GM13977 (cell line): Measurements from ENCODE around the gene PLAAT4.
"Not testable (repeated sequence)": the region's sequence is repeated elsewhere in the genome, so short reads cannot be mapped to it uniquely, and the experiment has no call there.

Experiments
- DNase-seq: peaks from one replicate; pipeline ENCODE4 v3.0.0; 2012; ENCODE audit warnings: low spot score
- in situ Hi-C: fragments of 300-500 bp; cut with MboI; formaldehyde crosslinking; loops from one replicate; pipeline ENCODE4 v1.12.0; 2022; ENCODE audit warnings: low sequenced_read_pairs, low pct_unique_long_range_greater_than_20kb, mixed read lengths, inconsistent platforms; ENCODE audit not compliant: unreplicated experiment
- TF ChIP-seq, protein P1 (sequence below): IDR thresholded peaks from 2 replicates; pipeline ENCODE4 v1.5.1; 2012; ENCODE audit warnings: mild to moderate bottlenecking, control low read depth; ENCODE audit not compliant: insufficient read depth; ENCODE audit errors: extremely low read depth, missing control alignments

Gene PLAAT4

DNA sequence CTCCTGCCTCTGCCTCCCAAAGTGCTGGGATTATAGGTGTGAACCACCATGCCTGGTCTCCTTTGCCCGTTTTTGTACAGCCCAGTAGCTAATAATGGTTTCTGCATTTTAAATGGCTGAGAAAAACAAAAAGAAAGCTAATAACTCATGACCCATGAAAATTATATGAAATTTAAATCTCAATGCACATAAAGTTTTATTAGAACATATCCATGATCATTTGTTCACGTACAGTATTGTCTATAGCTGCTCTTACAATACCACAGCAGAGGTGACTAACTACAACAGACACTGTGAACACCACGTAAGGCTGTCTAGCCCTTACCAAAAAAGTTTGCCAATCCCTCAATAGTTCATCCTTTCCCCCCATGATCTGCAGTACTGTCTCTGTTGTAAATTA, 33.0 kb downstream of the PLAAT4 start:
- TF ChIP-seq, protein P1, sequence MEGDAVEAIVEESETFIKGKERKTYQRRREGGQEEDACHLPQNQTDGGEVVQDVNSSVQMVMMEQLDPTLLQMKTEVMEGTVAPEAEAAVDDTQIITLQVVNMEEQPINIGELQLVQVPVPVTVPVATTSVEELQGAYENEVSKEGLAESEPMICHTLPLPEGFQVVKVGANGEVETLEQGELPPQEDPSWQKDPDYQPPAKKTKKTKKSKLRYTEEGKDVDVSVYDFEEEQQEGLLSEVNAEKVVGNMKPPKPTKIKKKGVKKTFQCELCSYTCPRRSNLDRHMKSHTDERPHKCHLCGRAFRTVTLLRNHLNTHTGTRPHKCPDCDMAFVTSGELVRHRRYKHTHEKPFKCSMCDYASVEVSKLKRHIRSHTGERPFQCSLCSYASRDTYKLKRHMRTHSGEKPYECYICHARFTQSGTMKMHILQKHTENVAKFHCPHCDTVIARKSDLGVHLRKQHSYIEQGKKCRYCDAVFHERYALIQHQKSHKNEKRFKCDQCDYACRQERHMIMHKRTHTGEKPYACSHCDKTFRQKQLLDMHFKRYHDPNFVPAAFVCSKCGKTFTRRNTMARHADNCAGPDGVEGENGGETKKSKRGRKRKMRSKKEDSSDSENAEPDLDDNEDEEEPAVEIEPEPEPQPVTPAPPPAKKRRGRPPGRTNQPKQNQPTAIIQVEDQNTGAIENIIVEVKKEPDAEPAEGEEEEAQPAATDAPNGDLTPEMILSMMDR: no peak
- in situ Hi-C loops: no loop called here
- DNase-seq: no peak

DNA sequence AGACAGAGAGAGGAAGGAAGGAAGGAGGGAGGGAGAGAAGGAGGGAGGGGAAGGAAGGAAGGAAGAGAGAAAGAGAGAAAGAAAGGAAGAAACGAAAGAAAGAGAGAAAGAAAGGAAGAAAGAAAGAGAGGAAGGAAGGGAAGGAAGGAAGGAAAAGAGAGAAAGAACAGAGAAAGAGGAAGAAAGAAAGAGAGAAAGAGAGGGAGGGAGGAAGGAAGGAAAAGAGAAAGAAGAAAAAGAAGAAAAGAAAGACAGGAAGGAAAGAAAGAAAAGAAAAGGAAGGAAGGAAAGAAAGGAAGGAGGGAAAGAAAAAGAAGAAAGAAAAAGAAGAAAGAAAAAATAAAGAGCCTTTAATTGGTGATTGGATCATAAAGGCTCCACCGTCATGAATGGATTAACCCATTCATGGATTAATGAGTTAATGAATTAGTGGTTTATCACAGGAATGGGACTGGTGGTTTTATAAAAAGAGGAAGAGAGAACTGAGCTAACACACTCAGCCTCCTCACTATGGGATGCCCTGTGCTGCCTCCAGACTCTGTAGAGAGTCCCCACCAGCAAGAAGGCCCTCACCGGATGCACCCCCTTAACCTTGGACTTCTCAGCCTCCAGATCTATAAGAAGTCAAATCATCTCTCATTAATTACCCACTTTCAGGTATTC, 35.5 kb downstream of the PLAAT4 start:
- TF ChIP-seq, protein P1: no peak
- DNase-seq: no peak
- in situ Hi-C loops: no loop called here

DNA sequence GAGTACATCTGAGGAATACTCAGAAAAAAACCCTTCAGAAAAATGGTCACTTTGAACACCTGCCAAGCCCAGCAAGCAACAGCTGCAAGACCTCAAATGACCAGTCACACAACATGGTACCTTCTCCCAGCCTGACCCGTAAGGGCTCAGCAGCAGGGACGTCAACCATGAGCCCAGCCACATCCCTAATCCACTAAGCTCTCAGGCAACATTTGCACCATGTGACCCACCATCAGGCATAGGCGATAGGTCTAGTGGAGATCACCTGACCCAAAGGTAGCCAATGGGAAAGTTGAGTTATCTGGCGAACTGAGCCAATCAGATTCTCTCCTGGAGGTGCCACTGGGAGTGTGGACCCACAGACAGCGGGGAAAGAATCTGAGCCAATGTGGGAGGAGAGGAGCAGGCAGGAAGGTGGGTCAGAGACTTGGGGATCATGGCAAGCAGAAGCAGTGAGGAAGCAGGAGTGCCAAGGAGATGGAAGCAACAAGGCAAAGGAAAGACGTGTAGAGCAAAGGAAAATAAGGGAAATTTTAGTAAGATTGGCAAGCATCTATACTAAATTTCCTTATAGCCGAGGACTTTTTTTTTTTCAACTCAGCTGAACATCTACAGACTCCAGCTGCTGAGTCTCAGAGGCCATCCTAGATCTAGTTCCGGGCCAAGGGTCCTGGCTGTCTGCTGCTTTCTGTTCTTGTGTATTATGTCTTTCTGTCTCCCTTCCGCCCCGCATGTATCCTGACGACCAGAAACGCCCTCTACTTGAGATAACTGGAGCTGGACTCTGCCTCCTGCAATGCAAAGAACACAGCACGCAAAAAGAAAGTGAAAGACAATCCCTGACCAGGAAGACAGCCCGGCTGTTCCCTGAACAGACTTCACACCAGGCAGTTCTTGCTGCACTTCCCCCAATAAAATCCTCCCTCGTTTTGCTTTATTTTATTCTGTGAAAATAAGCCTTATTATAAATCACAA, 37.6 kb downstream of the PLAAT4 start:
- TF ChIP-seq, protein P1: peak; percentile 25
- in situ Hi-C loops: no loop called here
- DNase-seq: no peak

DNA sequence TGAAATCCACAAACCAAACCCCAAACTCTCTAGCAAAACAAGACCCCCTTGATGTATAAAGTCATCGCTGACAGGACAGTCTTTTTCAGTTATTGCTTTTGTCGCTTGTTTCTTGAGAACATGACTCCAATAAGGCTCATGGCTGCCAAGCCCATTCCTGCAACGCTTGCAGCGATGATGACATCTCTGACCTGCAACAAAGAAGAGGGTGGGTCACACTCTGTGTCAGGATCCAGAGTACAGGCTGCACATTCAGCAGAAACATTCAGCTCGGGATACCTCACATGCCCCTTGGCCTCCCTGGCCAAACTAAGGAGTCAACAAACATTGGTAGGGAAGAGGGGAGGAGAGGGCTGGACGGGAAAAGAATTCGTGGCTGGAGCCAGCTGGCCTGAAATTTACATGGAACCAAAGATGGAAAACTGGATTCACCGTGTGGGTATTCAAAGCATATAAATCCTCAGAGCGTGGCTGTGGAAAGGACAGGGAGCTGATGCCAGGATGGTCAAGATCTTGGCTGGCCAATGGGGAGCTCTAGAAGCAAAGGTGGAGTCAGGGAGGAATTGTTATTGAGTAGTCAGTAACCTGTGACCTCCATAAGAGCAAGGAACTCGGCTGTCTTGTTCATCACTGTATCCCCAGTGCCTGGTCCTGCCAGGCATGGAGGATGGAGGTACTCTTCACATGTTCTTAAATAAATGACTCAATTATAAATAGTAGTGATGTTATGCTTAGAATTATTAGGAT, 38.4 kb downstream of the PLAAT4 start:
- in situ Hi-C loops: no loop called here
- TF ChIP-seq, protein P1: no peak
- no peak for DNase-seq

DNA sequence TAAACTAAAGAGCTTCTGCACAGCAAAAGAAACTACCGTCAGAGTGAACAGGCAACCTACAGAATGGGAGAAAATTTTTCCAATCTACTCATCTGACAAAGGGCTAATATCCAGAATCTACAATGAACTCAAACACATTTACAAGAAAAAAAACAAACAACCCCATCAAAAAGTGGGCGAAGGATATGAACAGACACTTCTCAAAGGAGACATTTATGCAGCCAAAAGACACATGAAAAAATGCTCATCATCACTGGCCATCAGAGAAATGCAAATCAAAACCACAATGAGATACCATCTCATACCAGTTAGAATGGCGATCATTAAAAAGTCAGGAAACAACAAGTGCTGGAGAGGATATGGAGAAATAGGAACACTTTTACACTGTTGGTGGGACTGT, 42.3 kb downstream of the PLAAT4 start:
- in situ Hi-C loops: not testable (repeated sequence)

DNA sequence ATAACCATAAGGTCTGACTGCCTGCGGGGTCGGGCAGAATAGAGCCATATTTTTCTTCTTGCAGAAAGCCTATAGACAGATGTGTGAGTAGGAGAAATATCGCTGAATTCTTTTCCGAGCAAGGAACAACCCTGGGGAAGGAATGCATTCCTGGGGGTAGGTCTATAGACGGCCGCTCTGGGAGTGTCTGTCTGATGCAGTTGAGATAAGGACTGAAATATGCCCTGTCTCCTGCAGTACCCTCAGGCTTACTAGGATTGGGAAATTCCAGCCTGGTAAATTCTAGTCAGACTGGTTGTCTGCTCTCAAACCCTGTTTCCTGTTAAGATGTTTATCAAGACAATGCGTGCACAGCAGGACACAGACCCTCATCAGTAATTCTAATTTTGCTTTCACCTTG, 44.6 kb downstream of the PLAAT4 start:
- DNase-seq, in situ Hi-C loops: not testable (repeated sequence)

More for the DNA sequence above, 42.3 kb downstream of the PLAAT4 start:
- not testable (repeated sequence) for DNase-seq

DNA sequence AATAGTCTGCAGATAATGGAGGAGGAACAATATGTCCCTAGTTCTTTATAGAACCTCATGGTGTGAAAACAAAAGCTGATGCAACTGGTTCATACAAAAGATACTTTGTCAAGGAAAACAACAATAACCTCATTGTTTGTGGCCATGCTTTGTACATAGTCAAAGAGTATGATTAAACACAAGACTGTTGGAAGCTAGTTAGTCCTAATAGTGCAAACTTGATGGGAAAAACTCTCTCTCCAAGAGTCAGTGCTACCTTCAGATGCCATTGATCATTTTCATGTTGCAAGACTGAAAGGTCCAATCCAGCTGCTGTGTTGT, 46.7 kb downstream of the PLAAT4 start:
- DNase-seq: no peak
- TF ChIP-seq, protein P1: no peak
- in situ Hi-C loops: no loop called here
